H1 (cell line): ENCODE data around the gene HACD2. TPM values are rescaled to one million over a fixed set of nuclear protein-coding genes. Genes with fewer than 3 reads are reported as not detected.

Experiments used
- CTCF ChIA-PET: fragments of 300-600 bp; sonication (Branson Sonifier 250); formaldehyde crosslinking; loops from one replicate; lab custom pipeline; 2021; ENCODE audit not compliant: partially characterized antibody; lab: Charles Lee
- POLR2A ChIA-PET: fragments of 300-600 bp; sonication (Branson Sonifier 250); formaldehyde crosslinking; loops from one replicate; lab custom pipeline; 2021; ENCODE audit warnings: inconsistent platforms; ENCODE audit not compliant: partially characterized antibody; lab: Charles Lee
- DNase-seq, 2 experiments: peaks; one replicate each; pipeline versions ENCODE4 v3.0.0 to v3.0.0-alpha.2; 2010 to 2022; ENCODE audit warnings: low spot score in 2 of 2, low read depth in 1 of 2, mixed read lengths in 1 of 2
- FAIRE-seq: peaks from 2 replicates; lab custom pipeline; 2011; peaks lifted over from hg19 to GRCh38; lab: Jason Lieb, UNC
- H2AFZ ChIP-seq: 2 replicates; pipeline ENCODE4 v1.8.1; 2012; ENCODE audit warnings: low read length, inconsistent platforms
- H2AK5ac ChIP-seq: 2 replicates; pipeline ENCODE4 v1.6.1; 2013; ENCODE audit warnings: low read depth, low read length
- H2BK120ac ChIP-seq: replicated peaks from 2 replicates; pipeline ENCODE3; 2013; ENCODE audit warnings: low read depth, low read length, inconsistent platforms
- H2BK12ac ChIP-seq: 2 replicates; pipeline ENCODE4 v1.6.1; 2013; ENCODE audit warnings: low read depth, low read length
- H2BK15ac ChIP-seq: 2 replicates; pipeline ENCODE4 v1.6.1; 2013; ENCODE audit warnings: low read length
- H2BK20ac ChIP-seq: 2 replicates; pipeline ENCODE4 v1.6.1; 2013; ENCODE audit warnings: low read length
- H2BK5ac ChIP-seq: 2 replicates; pipeline ENCODE4 v1.6.1; 2013; ENCODE audit warnings: low read depth, low read length
- H3K14ac ChIP-seq: 2 replicates; pipeline ENCODE4 v1.6.1; 2013; ENCODE audit warnings: inconsistent platforms; ENCODE audit not compliant: insufficient read length
- H3K18ac ChIP-seq: 2 replicates; pipeline ENCODE4 v1.6.1; 2013; ENCODE audit warnings: low read length; ENCODE audit errors: extremely low read depth
- H3K23ac ChIP-seq: 2 replicates; pipeline ENCODE4 v1.6.1; 2013; ENCODE audit warnings: inconsistent platforms; ENCODE audit not compliant: insufficient read length
- H3K23me2 ChIP-seq: 2 replicates; pipeline ENCODE4 v1.6.1; 2013; ENCODE audit warnings: low read depth, low read length
- H3K27ac ChIP-seq: 2 replicates; pipeline ENCODE4 v1.6.1; 2011; ENCODE audit warnings: low read depth, low read length, inconsistent platforms
- H3K27me3 ChIP-seq, 4 experiments: replicated peaks in 1 of 4; 1 replicate in 1 of 4; 2 replicates in 3 of 4; pipeline versions ENCODE4 v1.6.1 to v1.8.1; 2011 to 2013; ENCODE audit warnings: low read length in 3 of 4, mild to moderate bottlenecking in 3 of 4, inconsistent platforms in 2 of 4, mixed read lengths in 2 of 4, moderate library complexity in 1 of 4; ENCODE audit not compliant: control insufficient read depth in 3 of 4, insufficient read depth in 3 of 4; ENCODE audit errors: extremely low read depth in 1 of 4
- H3K36me3 ChIP-seq, 4 experiments: 2 replicates each; pipeline versions ENCODE4 v1.6.1 to v1.8.1; 2011 to 2013; ENCODE audit warnings: mild to moderate bottlenecking in 4 of 4, low read length in 3 of 4, moderate library complexity in 2 of 4, control low read depth in 1 of 4, inconsistent platforms in 1 of 4; ENCODE audit not compliant: insufficient read depth in 4 of 4, control insufficient read depth in 2 of 4
- H3K4ac ChIP-seq: replicated peaks from 2 replicates; pipeline ENCODE3; 2013; ENCODE audit warnings: low read length, low read depth, mixed read lengths, inconsistent platforms; ENCODE audit not compliant: insufficient read length
- H3K4me1 ChIP-seq, 4 experiments: replicated peaks in 1 of 4; 1 replicate in 1 of 4; 2 replicates in 3 of 4; pipeline versions ENCODE4 v1.6.1 to v1.8.1; 2011 to 2013; ENCODE audit warnings: low read length in 3 of 4, inconsistent platforms in 2 of 4, mixed read lengths in 1 of 4; ENCODE audit not compliant: insufficient read depth in 4 of 4, control insufficient read depth in 3 of 4
- H3K4me2 ChIP-seq, 2 experiments: 2 replicates each; pipeline versions ENCODE4 v1.6.1 to v1.8.1; 2011 to 2013; ENCODE audit warnings: low read depth in 2 of 2, low read length in 2 of 2, control low read depth in 1 of 2, inconsistent platforms in 1 of 2, mild to moderate bottlenecking in 1 of 2; ENCODE audit not compliant: insufficient read depth in 1 of 2
- H3K4me3 ChIP-seq, 4 experiments: fragments of 200-600, 300-600 bp in 1 of 4; sonication (generic), shearing (Covaris generic), sonication (Bioruptor Twin) in 1 of 4; 2 replicates each; pipeline versions ENCODE4 v1.5.1 to v1.8.1; 2011 to 2016; ENCODE audit warnings: low read length in 4 of 4, low read depth in 3 of 4, control low read depth in 2 of 4, inconsistent platforms in 2 of 4, mild to moderate bottlenecking in 2 of 4, mixed read lengths in 1 of 4, moderate library complexity in 1 of 4; ENCODE audit not compliant: insufficient read depth in 2 of 4; ENCODE audit errors: extremely low read depth in 1 of 4
- H3K56ac ChIP-seq: replicated peaks from 2 replicates; pipeline ENCODE3; 2013; ENCODE audit warnings: low read depth, mild to moderate bottlenecking, mixed read lengths, low read length, inconsistent platforms; ENCODE audit not compliant: insufficient read length
- H3K79me1 ChIP-seq: 2 replicates; pipeline ENCODE4 v1.6.1; 2013; ENCODE audit warnings: low read depth, low read length, control low read depth
- H3K79me2 ChIP-seq, 2 experiments: 2 replicates each; pipeline versions ENCODE4 v1.6.1 to v1.8.1; 2012 to 2013; ENCODE audit warnings: low read length in 2 of 2, mild to moderate bottlenecking in 2 of 2, inconsistent platforms in 1 of 2; ENCODE audit not compliant: insufficient read depth in 2 of 2, control insufficient read depth in 1 of 2
- H3K9ac ChIP-seq, 4 experiments: replicated peaks in 1 of 4; 1 replicate in 1 of 4; 2 replicates in 3 of 4; pipeline versions ENCODE4 v1.6.1 to v1.8.1; 2011 to 2013; ENCODE audit warnings: low read depth in 3 of 4, low read length in 3 of 4, control low read depth in 2 of 4, mild to moderate bottlenecking in 2 of 4, moderate library complexity in 2 of 4, inconsistent platforms in 1 of 4; ENCODE audit errors: extremely low read depth in 1 of 4
- H3K9me3 ChIP-seq, 2 experiments: 2 replicates each; pipeline versions ENCODE4 v1.6.1 to v1.8.1; 2012 to 2013; ENCODE audit warnings: mild to moderate bottlenecking in 2 of 2, moderate library complexity in 2 of 2, control low read depth in 1 of 2, inconsistent platforms in 1 of 2, low read depth in 1 of 2, low read length in 1 of 2, mixed read lengths in 1 of 2; ENCODE audit not compliant: insufficient read depth in 2 of 2
- H4K20me1 ChIP-seq, 2 experiments: replicated peaks in 1 of 2; 2 replicates each; pipeline versions ENCODE3 to v1.8.1; 2011 to 2013; ENCODE audit warnings: inconsistent platforms in 2 of 2, low read length in 2 of 2, mild to moderate bottlenecking in 1 of 2; ENCODE audit not compliant: insufficient read depth in 2 of 2, control insufficient read depth in 1 of 2
- H4K5ac ChIP-seq: 2 replicates; pipeline ENCODE4 v1.6.1; 2013; ENCODE audit warnings: low read length, low read depth, mixed read lengths, inconsistent platforms; ENCODE audit not compliant: insufficient read length
- H4K8ac ChIP-seq: 2 replicates; pipeline ENCODE4 v1.8.0; 2013; ENCODE audit warnings: mild to moderate bottlenecking, moderate library complexity, low read length, inconsistent platforms; ENCODE audit not compliant: insufficient read depth; ENCODE audit errors: extremely low read depth
- H4K91ac ChIP-seq: replicated peaks from 2 replicates; pipeline ENCODE3; 2013; ENCODE audit warnings: low read length, mixed read lengths, inconsistent platforms; ENCODE audit not compliant: insufficient read length
- FOSL1 ChIP-seq: IDR thresholded peaks from 2 replicates; pipeline ENCODE4 v1.6.1; 2011; ENCODE audit warnings: mild to moderate bottlenecking, low read depth, low read length, moderate library complexity; ENCODE audit not compliant: insufficient read depth
- WGBS, 2 experiments: shearing (Covaris generic) in 1 of 2; methylation state at CpG; one replicate each; pipeline versions ENCODE4 v1.1.6 to v1.1.7; 2013 to 2015; ENCODE audit warnings: low lambda C conversion rate in 2 of 2, mixed read lengths in 2 of 2, inconsistent platforms in 1 of 2, low coverage in 1 of 2, missing lambda C conversion rate in 1 of 2; ENCODE audit not compliant: insufficient replicate concordance in 2 of 2, insufficient coverage in 1 of 2, insufficient read length in 1 of 2; ENCODE audit errors: extremely low coverage in 1 of 2, missing lambda C conversion rate in 1 of 2; 5-methylcytosine and 5-hydroxymethylcytosine counted together
- polyA plus RNA-seq, 7 experiments: library from polyadenylated mRNA; depleted of rRNA in 3 of 7; stranded (reverse) in 5 of 7; unstranded in 2 of 7; fragments of >200 nt in 5 of 7; fragments of 200-250 nt in 2 of 7; gene quantifications; 1 replicate in 5 of 7; 2 replicates in 1 of 7; 4 replicates in 1 of 7; pipeline versions ENCODE4 v1.2.1 to v1.2.3, GENCODE V29; 2011 to 2013; ENCODE audit warnings: missing spikeins in 2 of 7, mixed read lengths in 2 of 7
- total RNA-seq: library from RNA; stranded (reverse); fragmentation: NEBNext Ultra II Directional; extraction: Animal tissue kit (Norgen Biotek cat#: 25700); gene quantifications from 2 replicates; pipeline ENCODE4 v1.2.1, GENCODE V29; 2021

Gene HACD2
- total and polyA plus RNA-seq, 2 of the 8 experiments (the other 6 are each of a cell fraction or from before 2014, with no cell fraction given): 24.9 to 31.2 TPM

GRCh38 chr3:123593381-123593780 is 8.5 kb upstream of the HACD2 start:
- H2BK120ac ChIP-seq: no peak overlapping the region
- no peak overlapping the region for H3K18ac ChIP-seq
- no peak overlapping the region for H3K4ac ChIP-seq
- no peak overlapping the region for H4K5ac ChIP-seq
- CTCF ChIA-PET: interaction anchor here (1.1 kb wide), 1 partner anchor 41 kb away, joined by 3 read pairs; no protein-coding TSS in a partner anchor
- no peak overlapping the region for H3K23ac ChIP-seq
- POLR2A ChIA-PET: no interaction called here
- H2BK5ac ChIP-seq: no peak overlapping the region
- no peak overlapping the region for H2BK12ac ChIP-seq
- H3K27me3 ChIP-seq: no peaks in the 10 kb centered on the region
- no peak for TF ChIP-seq FOSL1
- no peak overlapping the region for H3K4me2 ChIP-seq
- H3K9me3 ChIP-seq: peaks cover 17 to 20% of the 10 kb centered on the region in 2 experiments
- H2BK15ac ChIP-seq: no peak overlapping the region
- no peak for DNase-seq
- H3K36me3 ChIP-seq: peaks cover 0 to 10% (median 2%) of the 10 kb centered on the region in 4 experiments; a peak in 3 of 8 replicates
- H3K4me1 ChIP-seq: no peaks in the 10 kb centered on the region
- H3K4me3 ChIP-seq: no peak overlapping the region
- H3K56ac ChIP-seq: no peak overlapping the region
- H4K91ac ChIP-seq: no peak overlapping the region
- no peaks in the 10 kb centered on the region for H3K79me1 ChIP-seq
- FAIRE-seq: no peak
- H3K14ac ChIP-seq: no peak overlapping the region
- H2AFZ ChIP-seq: no peak overlapping the region
- no peak overlapping the region for H3K27ac ChIP-seq
- no peak overlapping the region for H2AK5ac ChIP-seq
- no peaks in the 10 kb centered on the region for H3K79me2 ChIP-seq
- H4K20me1 ChIP-seq: no peaks in the 10 kb centered on the region
- no peak overlapping the region for H3K9ac ChIP-seq
- no peak overlapping the region for H4K8ac ChIP-seq
- WGBS, 2 experiments: 94% methylated on average over 3 of the region's 3 CpGs; no CpG with 5 or more reads in 1 of the 2 experiments
- H2BK20ac ChIP-seq: no peak overlapping the region
- no peaks in the 10 kb centered on the region; the same call in 1 of the 2 replicates for H3K23me2 ChIP-seq
